Measurements from ENCODE around the gene ATP8A2.

DNA sequence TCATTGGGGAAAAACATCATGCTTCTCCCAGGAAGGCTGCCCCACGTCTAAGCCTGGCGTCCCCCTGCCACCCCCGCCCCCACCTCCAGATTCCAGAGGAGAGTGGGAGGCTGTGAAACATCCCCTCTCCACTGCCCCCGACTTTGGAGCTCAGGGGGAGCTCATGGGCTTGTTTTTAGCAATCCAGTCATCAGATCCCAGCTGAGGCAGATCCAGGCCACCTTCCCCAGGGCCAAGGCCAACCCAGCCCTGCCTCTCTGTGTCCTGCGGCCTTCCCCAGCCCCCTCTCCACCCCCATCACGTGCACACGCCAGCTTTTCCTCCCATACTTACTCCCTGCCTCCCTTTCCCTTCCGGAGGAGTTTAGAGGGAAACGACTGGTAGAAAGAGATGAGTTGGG, 641.2 kb downstream of the ATP8A2 start:
- TF ChIP-seq CTCF (IDR thresholded peaks at IDR 0.05), result no peak
- TF ChIP-seq POLR2A (IDR thresholded peaks at IDR 0.05), result no peak
